NCI-H1105 treated with DMSO at 0.1 percent for 48 hours (cell line): Measurements from ENCODE around the gene ZNF486.
A peak's percentile ranks its signal among the peaks of the same experiment; 100 is the strongest.
"Not testable (repeated sequence)": the region's sequence is repeated elsewhere in the genome, so short reads cannot be mapped to it uniquely, and the experiment has no call there.

Experiments used
- DNase-seq: peaks from one replicate; lab custom pipeline; 2025; lab: John Stamatoyannopoulos, UW

ZNF486 gene

GRCh38 chr19:20233105-20233504 lies 66.1 kb downstream of the ZNF486 start:
- DNase-seq: no peak

- no peak for DNase-seq
These were observed 68.1 kb downstream of the ZNF486 start for GRCh38 chr19:20235156-20235555.

- peak; percentile 94 for DNase-seq
These were observed 71.0 kb downstream of the ZNF486 start for GRCh38 chr19:20237773-20238623.

GRCh38 chr19:20243629-20244028 lies 76.6 kb downstream of the ZNF486 start:
- no peak for DNase-seq

- DNase-seq: no peak
These were observed 77.3 kb downstream of the ZNF486 start for GRCh38 chr19:20244356-20244755.

- no peak for DNase-seq
These were observed 78.3 kb downstream of the ZNF486 start for GRCh38 chr19:20245309-20245708.

GRCh38 chr19:20247016-20247683 lies 80.1 kb downstream of the ZNF486 start:
- peak; percentile 31 for DNase-seq

- not testable (repeated sequence) for DNase-seq
These were observed 81.2 kb downstream of the ZNF486 start for GRCh38 chr19:20248258-20248657.
